ENCODE measurements around the gene OR2A12. TPM values are rescaled to one million over a fixed set of nuclear protein-coding genes. Genes with fewer than 3 reads are reported as not detected.
"Not testable (repeated sequence)": the region's sequence is repeated elsewhere in the genome, so short reads cannot be mapped to it uniquely, and the experiment has no call there.

Gene OR2A12
- total RNA-seq, 1 donor from 2014 or later: not detected

- H3K4me3 ChIP-seq (ENCODE audit: low read length in 3 of 3): no peak overlapping the region
- H3K27ac ChIP-seq (ENCODE audit: low read depth, low read length): no peak overlapping the region
- H3K36me3 ChIP-seq (ENCODE audit: control insufficient read depth in 3 of 3, insufficient read depth in 3 of 3, low read length in 3 of 3): no peaks in the 10 kb centered on the region
- H3K4me1 ChIP-seq (ENCODE audit: control insufficient read depth in 3 of 3, insufficient read depth in 3 of 3, low read length in 3 of 3): no peaks in the 10 kb centered on the region
- no peaks in the 10 kb centered on the region for H3K9me3 ChIP-seq (ENCODE audit: control insufficient read depth in 3 of 3, low read length in 3 of 3)
- H3K27me3 ChIP-seq (ENCODE audit: control insufficient read depth in 3 of 3, insufficient read depth in 3 of 3, low read length in 3 of 3): no peaks in the 10 kb centered on the region
- no peak overlapping the region for H3K9ac ChIP-seq (ENCODE audit: low read depth in 1 of 3, low read length in 3 of 3)
These were observed 24.2 kb downstream of the OR2A12 start for GRCh38 chr7:144110272-144110671.

- Histone ChIP-seq H3K4me1 (ENCODE audit: control insufficient read depth in 3 of 3, insufficient read depth in 3 of 3, low read length in 3 of 3) (no peaks in the 10 kb centered on the region), H3K9me3 (ENCODE audit: control insufficient read depth in 3 of 3, low read length in 3 of 3) (no peaks in the 10 kb centered on the region), H3K27me3 (ENCODE audit: control insufficient read depth in 3 of 3, insufficient read depth in 3 of 3, low read length in 3 of 3) (no peaks in the 10 kb centered on the region), H3K27ac (ENCODE audit: low read depth, low read length) (no peak overlapping the region), H3K36me3 (ENCODE audit: control insufficient read depth in 3 of 3, insufficient read depth in 3 of 3, low read length in 3 of 3) (no peaks in the 10 kb centered on the region), H3K4me3 (ENCODE audit: low read length in 3 of 3) (no peak overlapping the region), H3K9ac (ENCODE audit: low read depth in 1 of 3, low read length in 3 of 3) (no peak overlapping the region)
These were observed 27.6 kb downstream of the OR2A12 start for GRCh38 chr7:144113651-144114050.

- no peaks in the 10 kb centered on the region for H3K4me1 ChIP-seq (ENCODE audit: control insufficient read depth in 3 of 3, insufficient read depth in 3 of 3, low read length in 3 of 3)
- H3K27me3 ChIP-seq (ENCODE audit: control insufficient read depth in 3 of 3, insufficient read depth in 3 of 3, low read length in 3 of 3): no peaks in the 10 kb centered on the region
- no peak overlapping the region for H3K27ac ChIP-seq (ENCODE audit: low read depth, low read length)
- H3K36me3 ChIP-seq (ENCODE audit: control insufficient read depth in 3 of 3, insufficient read depth in 3 of 3, low read length in 3 of 3): no peaks in the 10 kb centered on the region
- H3K4me3 ChIP-seq (ENCODE audit: low read length in 3 of 3): no peak overlapping the region
- no peak overlapping the region for H3K9ac ChIP-seq (ENCODE audit: low read depth in 1 of 3, low read length in 3 of 3)
- H3K9me3 ChIP-seq (ENCODE audit: control insufficient read depth in 3 of 3, low read length in 3 of 3): no peaks in the 10 kb centered on the region
These were observed 32.3 kb downstream of the OR2A12 start for GRCh38 chr7:144118341-144118740.

- H3K36me3 ChIP-seq (ENCODE audit: control insufficient read depth in 3 of 3, insufficient read depth in 3 of 3, low read length in 3 of 3): no peaks in the 10 kb centered on the region
- H3K4me3 ChIP-seq (ENCODE audit: low read length in 3 of 3): no peak within 1 kb of the TSS
- no peaks in the 10 kb centered on the region for H3K27me3 ChIP-seq (ENCODE audit: control insufficient read depth in 3 of 3, insufficient read depth in 3 of 3, low read length in 3 of 3)
These were observed 36.8 kb downstream of the OR2A12 start, which contains the start of gene OR2A14 for GRCh38 chr7:144122876-144123275. OR2A14 (plus strand) TSS chr7:144123176; CDS start chr7:144129113, 5,937 bp downstream.

GRCh38 chr7:144127714-144128334 is 41.7 kb downstream of the OR2A12 start:
- Histone ChIP-seq H3K4me1 (ENCODE audit: control insufficient read depth in 3 of 3, insufficient read depth in 3 of 3, low read length in 3 of 3) (no peaks in the 10 kb centered on the region), H3K27ac (ENCODE audit: low read depth, low read length) (no peak overlapping the region), H3K9ac (ENCODE audit: low read depth in 1 of 3, low read length in 3 of 3) (no peak overlapping the region)

More at GRCh38 chr7:144122876-144123275, 36.8 kb downstream of the OR2A12 start, which contains the start of gene OR2A14:
- no peak within 1 kb of the TSS for H3K9ac ChIP-seq (ENCODE audit: low read depth in 1 of 3, low read length in 3 of 3)
- no peaks in the 10 kb centered on the region for H3K9me3 ChIP-seq (ENCODE audit: control insufficient read depth in 3 of 3, low read length in 3 of 3)
- H3K27ac ChIP-seq (ENCODE audit: low read depth, low read length): no peak within 1 kb of the TSS
- H3K4me1 ChIP-seq (ENCODE audit: control insufficient read depth in 3 of 3, insufficient read depth in 3 of 3, low read length in 3 of 3): no peaks in the 10 kb centered on the region

GRCh38 chr7:144129601-144130000 is 43.5 kb downstream of the OR2A12 start:
- H3K27me3 ChIP-seq (ENCODE audit: control insufficient read depth in 3 of 3, insufficient read depth in 3 of 3, low read length in 3 of 3); H3K9ac ChIP-seq (ENCODE audit: low read depth in 1 of 3, low read length in 3 of 3); H3K4me3 ChIP-seq (ENCODE audit: low read length in 3 of 3); H3K27ac ChIP-seq (ENCODE audit: low read depth, low read length); H3K4me1 ChIP-seq (ENCODE audit: control insufficient read depth in 3 of 3, insufficient read depth in 3 of 3, low read length in 3 of 3); H3K36me3 ChIP-seq (ENCODE audit: control insufficient read depth in 3 of 3, insufficient read depth in 3 of 3, low read length in 3 of 3); H3K9me3 ChIP-seq (ENCODE audit: control insufficient read depth in 3 of 3, low read length in 3 of 3): not testable (repeated sequence)

More at GRCh38 chr7:144127714-144128334, 41.7 kb downstream of the OR2A12 start:
- Histone ChIP-seq H3K9me3 (ENCODE audit: control insufficient read depth in 3 of 3, low read length in 3 of 3) (no peaks in the 10 kb centered on the region), H3K27me3 (ENCODE audit: control insufficient read depth in 3 of 3, insufficient read depth in 3 of 3, low read length in 3 of 3) (no peaks in the 10 kb centered on the region), H3K36me3 (ENCODE audit: control insufficient read depth in 3 of 3, insufficient read depth in 3 of 3, low read length in 3 of 3) (no peaks in the 10 kb centered on the region), H3K4me3 (ENCODE audit: low read length in 3 of 3) (no peak overlapping the region)

GRCh38 chr7:144130730-144131129 is 44.7 kb downstream of the OR2A12 start:
- Histone ChIP-seq H3K9me3 (ENCODE audit: control insufficient read depth in 3 of 3, low read length in 3 of 3) (no peaks in the 10 kb centered on the region), H3K4me1 (ENCODE audit: control insufficient read depth in 3 of 3, insufficient read depth in 3 of 3, low read length in 3 of 3) (no peaks in the 10 kb centered on the region), H3K27me3 (ENCODE audit: control insufficient read depth in 3 of 3, insufficient read depth in 3 of 3, low read length in 3 of 3) (no peaks in the 10 kb centered on the region), H3K9ac (ENCODE audit: low read depth in 1 of 3, low read length in 3 of 3) (no peak overlapping the region), H3K36me3 (ENCODE audit: control insufficient read depth in 3 of 3, insufficient read depth in 3 of 3, low read length in 3 of 3) (no peaks in the 10 kb centered on the region), H3K4me3 (ENCODE audit: low read length in 3 of 3) (no peak overlapping the region), H3K27ac (ENCODE audit: low read depth, low read length) (no peak overlapping the region)

- no peak overlapping the region for H3K27ac ChIP-seq (ENCODE audit: low read depth, low read length)
- H3K4me1 ChIP-seq (ENCODE audit: control insufficient read depth in 3 of 3, insufficient read depth in 3 of 3, low read length in 3 of 3): no peaks in the 10 kb centered on the region
- no peaks in the 10 kb centered on the region for H3K36me3 ChIP-seq (ENCODE audit: control insufficient read depth in 3 of 3, insufficient read depth in 3 of 3, low read length in 3 of 3)
- no peaks in the 10 kb centered on the region for H3K27me3 ChIP-seq (ENCODE audit: control insufficient read depth in 3 of 3, insufficient read depth in 3 of 3, low read length in 3 of 3)
- no peak overlapping the region for H3K4me3 ChIP-seq (ENCODE audit: low read length in 3 of 3)
- no peak overlapping the region for H3K9ac ChIP-seq (ENCODE audit: low read depth in 1 of 3, low read length in 3 of 3)
- no peaks in the 10 kb centered on the region for H3K9me3 ChIP-seq (ENCODE audit: control insufficient read depth in 3 of 3, low read length in 3 of 3)
These were observed 46.2 kb downstream of the OR2A12 start for GRCh38 chr7:144132262-144132661.

- H3K27me3 ChIP-seq (ENCODE audit: control insufficient read depth in 3 of 3, insufficient read depth in 3 of 3, low read length in 3 of 3): no peaks in the 10 kb centered on the region
These were observed 47.2 kb downstream of the OR2A12 start for GRCh38 chr7:144133307-144133706.

GRCh38 chr7:144134116-144134515 is 48.0 kb downstream of the OR2A12 start:
- H3K9ac ChIP-seq (ENCODE audit: low read depth in 1 of 3, low read length in 3 of 3): no peak overlapping the region
- H3K4me1 ChIP-seq (ENCODE audit: control insufficient read depth in 3 of 3, insufficient read depth in 3 of 3, low read length in 3 of 3): no peaks in the 10 kb centered on the region
- no peaks in the 10 kb centered on the region for H3K27me3 ChIP-seq (ENCODE audit: control insufficient read depth in 3 of 3, insufficient read depth in 3 of 3, low read length in 3 of 3)
- H3K4me3 ChIP-seq (ENCODE audit: low read length in 3 of 3): no peak overlapping the region
- H3K27ac ChIP-seq (ENCODE audit: low read depth, low read length): no peak overlapping the region
- H3K36me3 ChIP-seq (ENCODE audit: control insufficient read depth in 3 of 3, insufficient read depth in 3 of 3, low read length in 3 of 3): no peaks in the 10 kb centered on the region
- H3K9me3 ChIP-seq (ENCODE audit: control insufficient read depth in 3 of 3, low read length in 3 of 3): no peaks in the 10 kb centered on the region

More at GRCh38 chr7:144133307-144133706, 47.2 kb downstream of the OR2A12 start:
- no peaks in the 10 kb centered on the region for H3K4me1 ChIP-seq (ENCODE audit: control insufficient read depth in 3 of 3, insufficient read depth in 3 of 3, low read length in 3 of 3)
- no peaks in the 10 kb centered on the region for H3K9me3 ChIP-seq (ENCODE audit: control insufficient read depth in 3 of 3, low read length in 3 of 3)
- H3K36me3 ChIP-seq (ENCODE audit: control insufficient read depth in 3 of 3, insufficient read depth in 3 of 3, low read length in 3 of 3): no peaks in the 10 kb centered on the region
- H3K9ac ChIP-seq (ENCODE audit: low read depth in 1 of 3, low read length in 3 of 3): no peak overlapping the region
- H3K27ac ChIP-seq (ENCODE audit: low read depth, low read length): no peak overlapping the region
- H3K4me3 ChIP-seq (ENCODE audit: low read length in 3 of 3): no peak overlapping the region

Data from skeletal muscle tissue (tissue), 4 donors.